ENCODE measurements around the gene CD177.
"Not testable (repeated sequence)": the region's sequence is repeated elsewhere in the genome, so short reads cannot be mapped to it uniquely, and the experiment has no call there.

Gene CD177

DNA sequence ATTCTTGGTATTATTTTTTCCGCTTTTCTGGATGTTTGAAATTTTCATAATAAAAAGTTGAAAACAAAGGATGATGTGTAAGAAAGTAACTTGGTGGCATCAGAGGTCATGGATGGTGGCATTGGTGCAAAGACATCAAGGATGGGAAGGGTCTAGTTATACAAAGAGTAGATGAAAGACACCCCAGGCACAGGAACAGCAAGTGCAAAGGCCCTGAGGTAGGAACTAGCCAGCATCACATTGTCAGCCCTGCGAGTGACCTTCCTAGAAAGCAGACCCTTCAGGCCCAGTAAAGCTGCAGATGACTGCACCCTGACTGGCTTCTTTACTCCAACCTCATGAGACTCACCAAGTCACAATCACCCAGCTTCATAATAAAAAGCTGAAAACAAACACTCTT, 17.0 kb upstream of the CD177 start:
- not testable (repeated sequence) for DNase-seq

DNA sequence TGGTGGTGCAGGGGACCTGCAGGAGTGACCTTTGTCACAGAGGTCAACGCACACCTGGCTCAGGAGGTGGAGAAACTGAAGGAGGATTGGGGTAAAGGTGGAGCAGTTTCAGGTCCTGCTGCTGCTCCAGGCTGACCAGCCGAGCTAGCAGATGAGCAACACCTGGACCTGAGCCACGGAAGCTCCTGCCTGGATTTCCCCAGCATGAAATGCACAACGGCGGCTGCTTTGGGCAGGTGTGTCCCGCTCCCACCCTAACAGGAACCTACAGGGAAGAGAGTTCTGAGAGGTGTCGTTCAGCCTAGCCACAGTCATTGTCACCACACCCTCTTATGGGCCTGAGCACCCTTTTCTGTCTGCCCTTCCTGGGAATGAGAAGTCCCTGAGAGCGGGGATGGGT, 15.7 kb upstream of the CD177 start:
- no peak for DNase-seq

DNA sequence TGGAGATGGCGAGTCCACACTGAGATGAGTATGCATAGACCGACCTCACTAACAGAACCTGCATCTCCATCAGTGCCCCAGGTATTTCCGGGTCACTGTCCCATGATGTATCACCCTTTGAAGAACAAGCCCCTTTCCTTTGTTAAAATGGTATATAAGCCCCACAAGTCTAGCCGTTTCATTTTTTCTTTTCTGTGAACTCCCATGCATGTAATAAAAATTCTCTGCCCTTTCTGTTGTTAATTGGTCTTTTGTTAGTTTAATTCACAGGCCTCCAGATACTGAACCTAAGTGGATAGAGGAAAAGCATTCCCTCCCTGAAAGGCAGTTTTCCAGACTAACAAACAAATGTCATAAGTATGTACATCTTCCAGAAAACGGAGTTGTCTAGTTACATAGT, 15.0 kb upstream of the CD177 start:
- no peak for DNase-seq

DNA sequence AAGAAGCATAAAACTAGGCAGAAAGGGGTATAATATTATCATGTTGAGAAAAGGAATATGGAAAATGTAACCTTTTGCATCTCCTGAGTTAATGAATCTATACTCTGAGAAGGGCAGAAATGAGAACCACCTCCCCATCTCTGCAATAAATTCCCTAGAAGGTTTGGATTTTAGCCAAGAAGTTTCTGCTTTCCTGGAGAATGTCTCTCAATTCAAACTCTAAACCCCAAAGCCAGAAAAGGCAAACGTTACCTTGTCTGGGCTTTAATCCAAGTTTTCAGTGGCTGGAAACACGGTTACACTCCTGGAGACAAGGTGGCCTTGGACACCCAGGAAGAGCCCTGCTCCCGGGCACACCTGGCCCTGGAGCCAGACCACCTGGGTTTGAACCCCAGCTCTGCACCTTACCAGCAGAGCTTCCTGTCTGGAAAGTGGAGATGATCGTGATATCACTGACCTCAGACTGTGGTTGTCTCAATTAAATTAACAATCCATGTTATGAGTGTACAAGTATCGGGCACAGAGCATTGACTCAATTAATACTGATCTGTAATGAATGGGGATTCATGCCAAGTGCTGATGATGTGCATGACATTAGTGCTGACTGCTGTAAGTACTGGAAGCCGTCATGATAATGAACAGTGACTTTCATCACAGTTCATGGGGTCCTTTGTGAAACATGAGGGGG, 14.1 kb upstream of the CD177 start:
- DNase-seq: not testable (repeated sequence)

DNA sequence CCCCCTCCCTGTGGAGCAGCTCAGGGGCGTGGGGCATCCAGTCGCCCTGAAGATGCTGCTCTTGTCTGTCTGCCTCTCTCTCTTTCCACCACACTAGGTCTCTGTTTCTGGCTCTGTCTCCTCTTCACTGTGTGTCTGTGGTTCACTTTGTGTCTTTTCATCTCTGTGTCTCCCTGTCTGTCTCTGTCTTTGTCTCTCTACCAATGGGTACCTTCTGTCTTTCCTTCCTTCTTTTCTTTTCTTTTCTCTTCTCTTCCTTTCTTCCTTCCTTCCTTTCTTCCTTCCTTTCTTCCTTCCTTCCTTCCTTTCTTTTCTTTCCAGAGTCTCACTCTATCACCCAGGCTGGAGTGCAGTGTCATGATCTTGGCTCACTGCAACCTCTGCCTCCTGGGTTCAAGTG, 13.4 kb upstream of the CD177 start:
- DNase-seq: not testable (repeated sequence)

DNA sequence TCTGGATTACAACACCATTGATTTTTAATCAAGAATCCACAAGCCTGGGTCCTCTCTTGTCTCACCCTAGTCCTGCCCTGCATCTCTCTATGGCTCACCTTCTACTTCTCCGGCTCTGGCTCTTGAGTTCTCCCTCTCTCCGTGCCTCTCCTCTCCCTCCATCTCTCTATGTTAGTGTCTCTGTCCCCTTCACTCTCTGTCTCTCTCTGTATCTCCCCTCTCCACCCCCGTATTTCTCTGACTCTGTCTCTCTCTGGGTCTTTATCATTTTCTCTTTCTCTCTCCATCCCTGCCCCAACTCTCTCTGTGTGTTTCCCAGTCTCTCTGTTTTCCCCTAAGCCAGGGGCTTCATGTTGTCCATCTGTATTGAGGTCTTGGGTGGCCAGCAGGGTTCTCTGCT, 12.4 kb upstream of the CD177 start:
- DNase-seq: not testable (repeated sequence)

DNA sequence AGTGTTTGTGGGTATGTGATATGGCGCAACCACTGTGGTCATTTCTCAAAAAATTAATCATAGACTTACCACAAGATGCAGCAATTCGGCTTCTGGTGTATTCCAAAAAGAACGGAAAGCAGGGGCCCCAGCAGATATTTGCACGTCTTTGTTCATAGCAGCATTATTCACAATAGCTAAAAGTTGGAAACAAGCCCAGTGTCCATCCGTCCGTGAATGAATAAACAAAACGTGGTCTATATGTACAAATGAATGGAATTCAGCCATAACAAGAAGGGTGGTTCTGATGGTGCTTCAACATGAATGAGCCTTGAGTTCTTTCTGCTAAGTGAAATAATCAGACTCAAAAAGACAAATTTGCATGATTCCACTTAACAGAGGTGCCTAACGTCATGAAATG, 11.4 kb upstream of the CD177 start:
- DNase-seq: not testable (repeated sequence)

DNA sequence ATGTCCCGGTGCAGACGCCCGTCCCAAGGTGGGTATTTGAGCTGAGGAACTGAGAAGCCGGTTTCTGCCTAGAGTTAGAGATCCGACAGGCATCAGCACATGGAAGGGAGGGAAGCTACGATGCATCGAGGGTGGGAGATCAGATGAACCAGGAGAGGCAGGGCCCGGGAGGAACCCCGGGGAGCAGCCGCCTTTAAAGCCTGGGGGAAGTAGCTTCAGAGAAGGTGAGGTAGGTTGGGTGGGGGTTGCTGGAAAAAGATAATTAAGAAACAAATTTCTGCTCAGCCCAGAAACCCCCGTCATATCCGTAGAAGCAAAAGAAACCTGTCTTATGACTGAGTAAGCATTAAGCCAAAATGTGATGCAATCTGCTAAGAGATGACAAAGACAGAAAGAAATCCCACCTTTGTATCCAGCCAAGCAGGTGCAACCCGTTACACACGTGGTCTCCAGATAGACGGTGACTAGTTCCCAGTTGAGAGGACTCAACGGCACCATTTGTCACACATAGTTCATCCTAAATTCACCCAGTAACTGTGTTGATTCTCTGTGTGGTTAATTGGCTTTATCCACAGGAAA, 9.1 kb upstream of the CD177 start:
- DNase-seq: not testable (repeated sequence)

DNA sequence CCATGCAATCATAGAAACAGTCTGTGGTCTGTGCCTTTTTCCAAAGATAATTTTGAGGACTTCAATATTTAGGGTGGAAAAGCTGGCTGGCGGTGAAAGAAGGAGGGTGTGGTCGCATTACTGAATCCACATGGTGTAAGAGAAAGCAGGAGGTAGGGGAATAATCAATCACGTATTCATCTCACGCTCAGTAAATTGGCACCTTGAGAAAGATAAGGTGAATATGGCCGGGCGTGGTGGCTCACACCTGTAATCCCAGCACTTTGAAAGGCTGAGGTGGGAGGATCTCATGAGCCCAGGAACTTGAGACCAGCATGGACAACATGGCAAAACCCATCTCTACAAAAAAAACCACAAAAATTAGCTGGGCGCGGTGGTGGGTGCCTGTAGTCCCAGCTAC, 3.7 kb upstream of the CD177 start:
- DNase-seq: not testable (repeated sequence)

DNA sequence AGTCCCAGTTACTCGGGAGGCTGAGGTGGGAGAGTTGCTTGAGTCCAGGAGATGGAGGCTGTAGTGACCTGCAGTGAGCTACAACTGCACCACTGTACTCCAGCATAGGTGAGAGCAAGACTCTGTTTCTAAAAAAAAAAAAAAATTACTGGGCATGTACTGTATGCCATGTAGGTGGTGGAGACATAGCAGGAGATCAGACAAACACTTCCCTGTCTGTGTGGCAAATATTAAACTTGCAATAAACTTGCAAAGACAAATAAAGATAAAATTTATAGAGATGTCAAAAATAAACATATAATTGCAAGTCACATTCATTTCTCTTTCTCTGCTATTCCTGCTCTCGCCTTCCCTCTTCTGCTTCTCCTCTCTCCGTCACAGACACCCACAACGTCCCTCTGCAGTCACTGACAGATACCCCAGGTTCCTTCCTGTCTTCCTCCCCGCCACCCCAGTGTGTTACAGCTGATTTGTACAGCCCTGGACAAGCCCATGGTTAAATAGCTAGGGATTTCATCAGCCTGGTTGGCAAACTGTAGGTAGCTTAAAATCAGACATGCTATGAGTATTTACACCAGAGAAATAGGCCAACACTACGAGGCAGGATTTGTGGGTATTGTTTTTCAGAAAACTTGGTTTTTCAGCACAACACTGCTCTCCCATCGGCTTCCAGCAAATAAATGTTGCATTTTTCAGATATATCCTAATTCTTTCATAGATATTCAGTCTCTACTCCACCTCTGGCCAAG, 1.3 kb upstream of the CD177 start:
- DNase-seq: no peak

DNA sequence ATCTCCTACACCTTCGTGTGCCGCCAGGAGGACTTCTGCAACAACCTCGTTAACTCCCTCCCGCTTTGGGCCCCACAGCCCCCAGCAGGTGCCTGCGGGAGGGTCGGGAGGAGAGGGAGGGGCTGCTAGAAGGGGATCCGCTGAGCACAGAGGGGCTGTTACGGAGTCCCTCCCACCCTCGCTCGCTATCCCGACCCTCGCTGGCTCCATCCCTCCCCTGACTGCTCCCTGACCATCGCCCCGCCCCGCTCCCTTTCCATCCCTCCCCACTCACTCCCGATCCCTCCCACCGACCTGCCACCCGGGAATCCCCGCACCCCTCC, 780 bp downstream of the CD177 start:
- DNase-seq: no peak

DNA sequence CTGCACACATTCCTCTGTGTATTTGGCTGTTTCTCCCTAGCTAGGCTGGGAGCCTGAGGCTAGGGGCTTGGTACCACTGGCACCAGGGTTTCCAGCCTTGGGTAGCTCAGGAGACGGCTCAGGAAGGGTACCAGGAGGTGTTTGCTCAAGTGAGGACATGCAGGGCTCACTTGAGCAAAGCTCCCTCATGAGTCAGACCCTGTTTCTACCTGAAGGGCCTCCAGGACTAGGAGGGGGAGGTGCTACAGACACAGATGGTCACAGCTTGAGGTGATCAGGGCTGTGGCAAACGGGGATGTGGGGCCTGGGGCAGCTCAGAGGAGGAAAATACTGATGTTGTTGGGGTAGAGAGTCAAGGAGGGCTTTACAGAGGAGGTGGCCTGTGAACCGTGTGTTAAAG, 3.3 kb downstream of the CD177 start:
- not testable (repeated sequence) for DNase-seq

DNA sequence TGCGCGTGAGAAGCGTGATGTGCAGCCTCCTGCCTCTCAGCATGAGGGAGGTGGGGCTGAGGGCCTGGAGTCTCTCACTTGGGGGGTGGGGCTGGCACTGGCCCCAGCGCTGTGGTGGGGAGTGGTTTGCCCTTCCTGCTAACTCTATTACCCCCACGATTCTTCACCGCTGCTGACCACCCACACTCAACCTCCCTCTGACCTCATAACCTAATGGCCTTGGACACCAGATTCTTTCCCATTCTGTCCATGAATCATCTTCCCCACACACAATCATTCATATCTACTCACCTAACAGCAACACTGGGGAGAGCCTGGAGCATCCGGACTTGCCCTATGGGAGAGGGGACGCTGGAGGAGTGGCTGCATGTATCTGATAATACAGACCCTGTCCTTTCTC, 8.7 kb downstream of the CD177 start:
- peak; percentile 63 for DNase-seq

DNA sequence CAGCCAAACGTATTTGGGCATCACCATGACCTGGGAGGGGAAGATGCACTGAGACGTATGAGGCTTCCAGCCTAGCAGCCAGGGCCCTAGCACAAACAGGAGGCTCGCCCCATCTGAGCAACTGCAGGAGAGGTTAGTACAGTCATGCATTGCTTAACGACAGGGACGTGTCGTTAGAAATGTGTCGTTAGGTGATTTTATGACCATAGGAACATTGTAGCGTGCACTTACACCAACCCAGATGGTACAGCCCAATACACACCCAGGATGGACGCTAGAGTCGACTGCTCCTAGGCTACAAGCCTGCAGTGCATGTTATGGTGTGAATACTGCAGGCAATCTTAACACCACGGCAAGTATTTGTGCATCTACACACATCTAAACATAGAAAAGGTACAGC, 9.3 kb downstream of the CD177 start:
- DNase-seq: no peak

DNA sequence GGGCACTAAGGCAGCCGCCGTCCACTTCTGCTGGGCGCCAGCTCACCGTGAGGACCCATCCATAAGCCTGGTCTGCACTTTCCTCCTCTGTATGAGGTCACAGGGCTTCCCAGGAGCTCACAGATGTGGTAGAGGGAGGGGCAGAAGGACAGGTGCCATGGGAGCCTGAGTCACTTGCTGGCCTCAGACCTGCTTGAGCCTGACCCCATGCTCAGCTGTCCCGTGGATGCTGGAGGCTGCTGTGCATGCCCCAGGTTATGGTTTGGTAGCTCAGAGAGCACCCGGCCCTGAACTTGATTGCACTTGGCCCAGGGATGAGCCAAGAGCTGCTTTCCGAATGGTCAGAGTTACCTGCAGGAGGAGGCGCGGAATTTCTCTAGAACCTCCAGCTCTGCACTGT, 12.2 kb downstream of the CD177 start:
- DNase-seq: not testable (repeated sequence)

DNA sequence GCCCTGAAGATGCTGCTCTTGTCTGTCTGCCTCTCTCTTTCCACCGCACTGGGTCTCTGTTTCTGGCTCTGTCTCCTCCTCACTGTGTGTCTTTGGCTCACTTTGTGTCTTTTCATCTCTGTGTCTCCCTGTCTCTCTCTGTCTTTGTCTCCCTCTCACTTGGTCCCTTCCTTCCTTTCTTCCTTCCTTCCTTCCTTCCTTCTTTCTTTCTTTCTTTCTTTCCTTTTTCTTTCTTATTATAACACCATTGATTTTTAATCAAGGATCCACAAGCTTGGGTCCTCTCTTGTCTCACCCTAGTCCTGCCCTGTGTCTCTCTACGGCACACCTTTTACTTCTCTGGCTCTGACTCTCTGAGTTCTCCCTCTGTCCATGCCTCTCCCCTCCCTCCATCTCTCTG, 14.3 kb downstream of the CD177 start:
- no peak for DNase-seq

DNA sequence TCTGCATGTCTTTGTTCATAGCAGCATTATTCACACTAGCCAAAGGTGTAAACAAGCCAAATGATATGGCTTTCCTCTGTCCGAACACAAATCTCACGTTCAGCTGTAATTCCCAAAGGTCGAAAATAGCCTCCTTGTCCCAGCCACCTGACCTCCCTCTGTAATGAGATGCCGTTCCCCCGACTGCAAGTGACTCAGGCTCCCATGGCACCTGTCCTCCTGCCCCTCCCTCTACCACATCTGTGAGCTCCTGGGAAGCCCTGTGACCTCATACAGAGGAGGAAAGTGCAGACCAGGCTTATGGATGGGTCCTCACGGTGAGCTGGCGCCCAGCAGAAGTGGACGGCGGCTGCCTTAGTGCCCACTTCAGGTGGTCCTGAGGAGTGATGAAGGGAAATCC, 15.4 kb downstream of the CD177 start:
- DNase-seq: not testable (repeated sequence)

DNA sequence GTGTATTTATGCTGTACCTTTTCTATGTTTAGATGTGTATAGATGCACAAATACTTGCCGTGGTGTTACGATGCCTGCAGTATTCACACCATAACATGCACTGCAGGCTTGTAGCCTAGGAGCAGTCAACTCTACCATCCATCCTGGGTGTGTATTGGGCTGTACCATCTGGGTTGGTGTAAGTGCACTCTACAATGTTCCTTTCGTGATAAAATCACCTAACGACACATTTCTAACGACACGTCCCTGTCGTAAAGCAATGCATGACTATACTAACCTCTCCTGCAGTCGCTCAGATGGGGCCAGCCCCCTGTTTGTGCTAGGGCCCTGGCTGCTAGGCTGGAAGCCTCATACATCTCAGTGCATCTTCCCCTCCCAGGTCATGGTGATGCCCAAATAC, 18.4 kb downstream of the CD177 start:
- DNase-seq: no peak

DNA sequence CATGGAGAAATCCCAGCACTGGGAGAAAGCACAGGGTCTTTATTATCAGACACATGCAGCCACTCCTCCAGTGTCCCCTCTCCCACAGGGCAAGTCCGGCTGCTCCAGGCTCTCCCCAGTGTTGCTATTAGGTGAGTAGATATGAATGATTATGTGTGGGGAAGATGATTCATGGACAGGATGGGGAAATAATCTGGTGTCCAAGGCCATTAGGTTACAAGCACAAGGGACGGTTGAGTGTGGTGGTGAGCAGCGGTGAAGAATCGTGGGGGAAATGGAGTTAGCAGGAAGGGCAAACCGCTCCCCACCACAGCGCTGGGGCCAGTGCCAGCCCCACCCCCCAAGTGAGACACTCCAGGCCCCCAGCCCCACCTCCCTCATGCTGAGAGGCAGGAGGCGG, 19.0 kb downstream of the CD177 start:
- peak; percentile 49 for DNase-seq

DNA sequence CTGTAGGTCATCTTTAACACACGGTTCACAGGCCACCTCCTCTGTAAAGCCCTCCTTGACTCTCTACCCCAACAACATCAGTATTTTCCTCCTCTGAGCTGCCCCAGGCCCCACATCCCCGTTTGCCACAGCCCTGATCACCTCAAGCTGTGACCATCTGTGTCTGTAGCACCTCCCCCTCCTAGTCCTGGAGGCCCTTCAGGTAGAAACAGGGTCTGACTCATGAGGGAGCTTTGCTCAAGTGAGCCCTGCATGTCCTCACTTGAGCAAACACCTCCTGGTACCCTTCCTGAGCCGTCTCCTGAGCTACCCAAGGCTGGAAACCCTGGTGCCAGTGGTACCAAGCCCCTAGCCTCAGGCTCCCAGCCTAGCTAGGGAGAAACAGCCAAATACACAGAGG, 24.1 kb downstream of the CD177 start:
- DNase-seq: not testable (repeated sequence)

DNA sequence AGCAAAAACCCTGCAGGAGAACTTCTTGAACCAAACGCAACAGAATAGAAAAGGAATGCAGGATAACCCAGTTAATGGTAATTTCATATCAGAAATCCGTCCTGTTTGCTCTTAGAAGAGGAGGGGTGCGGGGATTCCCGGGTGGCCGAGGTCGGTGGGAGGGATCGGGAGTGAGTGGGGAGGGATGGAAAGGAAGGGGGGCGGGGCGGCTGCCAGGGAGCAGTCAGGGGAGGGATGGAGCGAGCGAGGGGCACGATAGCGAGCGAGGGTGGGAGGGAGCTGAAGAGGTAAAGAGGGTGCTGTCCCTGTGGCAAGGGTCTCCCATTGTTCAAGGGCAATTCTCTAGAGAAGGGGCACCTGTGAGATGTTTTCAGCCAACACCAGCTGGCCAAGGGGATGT, 26.5 kb downstream of the CD177 start:
- DNase-seq: no peak

DNA sequence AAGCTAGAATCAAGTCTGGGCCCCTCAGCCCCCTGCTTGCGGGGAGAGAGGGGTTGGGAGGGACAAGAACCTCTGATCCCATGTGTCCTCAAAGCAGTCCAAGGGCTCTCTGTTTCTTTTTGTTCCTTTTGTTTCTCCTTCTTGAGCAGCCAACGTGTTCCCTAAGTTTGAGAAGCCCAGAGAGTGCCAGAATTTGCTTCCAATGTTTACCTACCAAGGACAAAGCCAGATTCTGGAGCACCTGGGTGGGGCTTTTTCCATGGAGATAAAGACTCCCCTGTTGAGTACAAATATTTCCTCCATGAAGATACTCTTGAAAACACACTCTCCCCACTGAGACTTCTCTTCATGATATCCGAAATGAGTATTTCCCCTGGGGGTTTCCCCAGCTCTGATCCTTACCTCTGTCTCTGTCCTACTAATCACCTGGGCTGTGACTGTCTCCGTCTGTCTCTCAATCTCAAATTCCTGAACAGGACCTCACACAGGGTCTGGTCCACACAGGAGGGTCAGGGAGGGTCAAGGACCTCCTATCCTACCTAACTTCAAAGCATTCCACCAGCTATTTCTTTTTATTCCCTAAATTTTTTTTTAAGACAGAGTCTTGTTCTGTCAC, 27.4 kb downstream of the CD177 start:
- no peak for DNase-seq

DNA sequence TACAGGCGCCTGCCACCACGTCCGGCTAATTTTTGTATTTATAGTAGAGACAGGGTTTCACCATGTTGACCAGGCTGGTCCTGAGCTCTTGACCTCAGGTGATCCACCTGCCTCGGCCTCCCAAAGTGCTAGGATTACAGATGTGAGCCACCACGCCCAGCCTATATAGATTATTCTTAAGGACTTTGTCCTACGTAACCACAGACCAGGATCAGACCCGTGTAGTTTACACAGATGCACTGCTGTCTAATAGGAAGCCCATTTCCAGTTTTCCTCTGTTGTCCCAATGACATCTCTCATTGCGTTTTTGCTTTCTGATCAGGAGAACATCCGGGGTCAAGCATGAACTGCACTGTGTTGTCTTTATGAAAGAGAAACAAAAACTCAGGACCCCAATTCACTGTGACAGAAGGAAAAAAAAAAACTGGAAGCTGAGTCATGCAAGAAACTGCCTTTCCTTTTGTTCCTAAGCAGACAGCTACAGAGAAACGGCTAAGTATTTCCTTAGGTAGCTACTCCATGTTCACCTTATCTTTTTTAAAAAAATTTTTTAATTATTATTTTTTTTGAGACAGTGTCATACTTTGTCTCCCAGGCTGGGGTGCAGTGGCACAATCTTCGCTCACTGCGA, 29.2 kb downstream of the CD177 start:
- DNase-seq: not testable (repeated sequence)

DNA sequence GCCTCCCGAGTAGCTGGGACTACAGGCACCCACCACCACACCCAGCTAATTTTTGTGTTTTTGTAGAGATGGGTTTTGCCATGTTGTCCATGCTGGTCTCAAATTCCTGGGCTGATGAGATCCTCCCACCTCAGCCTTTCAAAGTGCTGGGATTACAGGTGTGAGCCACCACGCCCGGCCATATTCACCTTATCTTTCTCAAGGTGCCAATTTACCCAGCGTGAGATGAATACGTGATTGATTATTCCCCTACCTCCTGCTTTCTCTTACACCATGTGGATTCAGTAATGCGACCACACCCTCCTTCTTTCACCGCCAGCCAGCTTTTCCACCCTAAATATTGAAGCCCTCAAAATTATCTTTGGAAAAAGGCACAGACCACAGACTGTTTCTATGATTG, 29.8 kb downstream of the CD177 start:
- not testable (repeated sequence) for DNase-seq
